RKO (cell line): ENCODE results near the gene GCDH.
"Not testable (repeated sequence)": the region's sequence is repeated elsewhere in the genome, so short reads cannot be mapped to it uniquely, and the experiment has no call there.

ENCODE experiments used
- DNase-seq: peaks from one replicate; pipeline ENCODE4 v3.0.0-alpha.2; 2016; ENCODE audit warnings: low spot score

Gene GCDH

DNA sequence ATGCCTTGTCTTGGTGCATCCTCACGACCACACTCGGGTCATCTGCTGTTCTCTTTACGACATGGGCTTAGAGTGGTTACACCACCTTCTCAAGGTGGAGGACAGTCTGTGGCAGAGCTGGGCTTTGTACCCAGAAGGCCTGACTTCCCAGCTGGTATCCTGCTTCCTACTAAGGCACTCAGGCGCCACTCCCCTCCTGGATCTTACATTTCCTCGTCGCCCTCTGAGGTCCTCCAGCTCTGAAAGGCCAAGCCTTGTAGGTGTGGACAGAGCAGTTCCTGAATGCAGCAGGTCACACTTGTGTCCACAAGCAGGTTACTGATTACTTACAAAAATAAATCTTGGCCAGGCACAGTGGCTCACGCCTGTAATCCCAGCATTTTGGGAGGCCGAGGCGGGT lies 16.2 kb downstream of the GCDH start:
- DNase-seq, result no peak

DNA sequence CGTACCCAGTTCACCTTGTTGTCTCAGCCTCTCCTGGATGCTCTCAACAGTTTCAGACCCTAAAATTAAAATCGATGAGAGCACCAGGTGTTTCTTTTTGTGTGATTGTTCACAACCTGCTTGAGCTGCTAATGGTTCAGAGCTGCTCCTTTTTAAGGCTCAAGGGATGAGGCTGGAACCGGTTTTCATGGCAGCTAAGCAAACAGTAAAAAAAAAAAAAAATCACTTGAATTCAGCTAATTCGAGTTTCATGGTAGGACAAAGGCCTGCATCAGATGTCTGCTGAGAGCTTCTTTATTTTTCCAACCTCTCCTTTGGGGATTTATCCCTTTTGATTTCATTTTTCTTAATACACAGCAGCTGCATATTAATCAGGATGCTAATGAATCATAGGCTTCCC lies 21.6 kb downstream of the GCDH start:
- DNase-seq, result no peak

DNA sequence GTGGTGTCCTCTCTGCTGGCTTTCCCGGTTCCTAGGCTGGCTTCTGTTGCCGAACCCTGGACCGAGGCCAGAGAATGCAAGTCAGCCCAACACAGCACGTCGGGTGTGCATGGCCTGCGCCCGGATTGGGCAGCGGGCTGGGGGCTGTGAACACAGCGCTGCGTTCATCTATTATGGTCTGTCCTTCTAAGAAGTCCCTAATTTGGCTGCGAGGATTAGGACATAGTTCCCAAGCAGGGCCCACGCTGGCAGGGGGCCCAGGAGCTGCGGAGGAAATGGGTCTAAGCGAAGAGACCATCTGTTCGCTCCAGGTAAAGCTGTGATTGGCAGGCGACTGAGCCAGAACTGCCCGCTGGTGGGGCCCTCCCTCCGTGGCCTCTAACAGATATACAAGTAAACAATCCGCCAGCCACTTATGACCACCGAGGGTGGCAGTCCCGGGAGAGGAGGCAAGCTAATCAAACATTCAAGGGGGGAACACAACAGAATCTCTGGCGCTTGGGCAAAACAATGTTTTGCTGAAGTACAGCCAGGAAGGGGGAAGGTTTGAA lies 22.1 kb downstream of the GCDH start:
- no peak for DNase-seq

DNA sequence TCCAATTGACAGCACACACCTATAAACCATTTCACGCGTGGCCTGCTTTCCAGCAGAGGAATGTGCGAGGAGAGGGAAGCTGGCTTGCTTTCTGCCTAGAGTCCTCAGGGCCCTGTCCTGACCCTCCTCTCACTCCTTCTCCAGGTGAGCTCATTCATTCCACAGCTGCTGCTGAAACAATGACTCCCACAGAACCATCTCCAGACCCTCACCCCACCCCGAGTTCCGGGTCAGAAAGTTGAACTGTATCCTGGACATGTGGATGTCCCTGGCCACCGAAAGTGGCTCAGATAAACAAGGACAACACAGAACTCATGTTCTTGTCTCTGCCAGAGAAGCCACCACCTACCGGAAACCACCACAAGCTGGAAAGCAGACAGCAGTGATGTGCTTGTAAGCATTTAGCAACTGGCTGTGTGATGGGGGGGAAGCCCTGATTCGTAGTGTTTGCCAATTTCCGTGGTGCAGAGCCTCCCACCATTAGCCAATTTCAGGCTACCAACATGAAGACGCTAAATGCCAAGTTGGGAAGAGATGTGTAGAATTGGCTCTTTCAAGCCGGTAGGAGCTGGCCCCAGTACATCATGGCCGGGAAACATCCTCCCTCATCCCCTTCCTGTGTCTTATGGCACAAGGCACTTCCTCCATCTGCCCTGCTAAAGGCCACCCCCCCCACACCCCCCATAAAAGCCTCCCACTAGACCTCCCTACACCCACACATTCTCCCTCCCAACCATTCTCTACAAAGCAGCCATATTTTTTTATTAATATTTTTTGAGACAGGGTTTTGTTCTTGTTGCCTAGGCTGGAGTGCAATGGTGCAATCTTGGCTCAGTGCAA lies 23.1 kb downstream of the GCDH start:
- DNase-seq, result no peak

DNA sequence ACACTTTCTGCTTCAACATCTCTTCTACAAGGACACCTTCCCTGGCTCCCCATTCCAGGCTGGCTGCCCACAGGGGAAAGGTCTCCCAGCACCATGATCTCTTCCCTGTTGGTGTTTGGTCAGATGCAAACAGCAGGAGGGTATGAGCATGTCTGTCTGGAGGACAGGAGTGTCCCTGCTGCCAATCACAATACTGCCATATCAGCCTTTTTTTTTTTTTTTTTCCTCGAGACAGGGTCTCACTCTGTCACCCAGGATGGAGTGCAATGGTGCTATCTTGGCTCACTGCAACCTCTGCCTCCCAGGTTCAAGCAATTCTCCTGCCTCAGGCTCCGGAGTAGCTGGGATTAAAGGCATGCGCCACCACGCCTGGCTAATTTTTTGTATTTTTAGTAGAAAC lies 24.9 kb downstream of the GCDH start:
- not testable (repeated sequence) for DNase-seq

DNA sequence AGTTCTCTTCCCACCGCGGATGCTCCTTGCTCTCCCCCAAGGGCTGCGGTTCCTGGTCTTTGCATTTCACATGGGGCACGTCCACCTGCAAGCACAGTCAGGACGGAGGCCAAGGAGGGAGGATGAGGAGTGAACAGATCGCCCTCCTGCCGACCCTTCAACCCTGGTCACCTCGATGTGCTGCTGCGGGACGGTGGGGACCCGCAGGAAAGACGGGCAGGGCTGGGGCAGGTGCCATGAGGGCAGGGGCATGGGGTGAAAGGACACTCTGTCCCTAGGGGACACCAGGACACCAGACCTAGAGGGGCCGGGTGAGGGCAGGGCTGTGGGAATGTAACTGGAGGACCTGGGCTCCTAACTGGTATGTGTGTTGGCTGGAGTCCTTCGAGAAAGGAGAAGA lies 27.3 kb downstream of the GCDH start:
- no peak for DNase-seq

DNA sequence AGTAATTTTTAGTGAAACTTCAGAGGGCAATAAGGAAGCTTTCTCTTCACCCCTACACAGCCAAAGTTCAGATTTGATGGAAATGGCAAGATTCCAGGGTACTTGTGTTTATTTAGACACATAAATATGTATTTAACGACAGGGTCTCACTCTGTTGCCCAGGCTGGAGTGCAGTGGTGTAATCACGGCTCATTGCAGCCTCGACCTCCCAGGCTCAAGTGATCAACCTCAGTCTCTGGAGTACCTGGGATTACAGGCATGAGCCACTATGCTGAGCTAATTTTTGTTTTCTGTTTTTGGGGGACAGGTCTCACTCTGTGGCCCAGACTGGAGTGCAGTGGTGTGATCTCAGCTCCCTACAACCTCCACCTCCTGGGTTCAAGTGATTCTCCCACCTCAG lies 30.1 kb downstream of the GCDH start:
- no peak for DNase-seq

DNA sequence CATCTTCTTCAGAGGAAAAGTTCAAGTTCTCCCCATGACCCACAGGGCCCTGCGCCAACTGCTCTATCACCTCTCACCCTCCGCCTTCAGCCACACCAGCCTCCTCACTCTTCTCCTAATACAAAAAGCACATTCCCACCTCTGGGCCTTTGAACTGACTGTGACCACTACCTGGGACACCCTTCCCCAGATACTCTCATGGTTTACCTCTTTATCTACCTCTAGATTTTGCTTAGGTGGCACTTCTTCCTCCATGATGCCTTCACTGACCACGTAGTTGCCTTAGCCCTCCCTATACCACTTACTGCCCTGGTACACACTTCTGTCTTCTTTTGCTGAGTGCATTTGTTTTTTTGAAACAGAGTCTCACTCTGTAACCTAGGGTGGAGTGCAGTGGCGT lies 32.0 kb downstream of the GCDH start:
- no peak for DNase-seq

DNA sequence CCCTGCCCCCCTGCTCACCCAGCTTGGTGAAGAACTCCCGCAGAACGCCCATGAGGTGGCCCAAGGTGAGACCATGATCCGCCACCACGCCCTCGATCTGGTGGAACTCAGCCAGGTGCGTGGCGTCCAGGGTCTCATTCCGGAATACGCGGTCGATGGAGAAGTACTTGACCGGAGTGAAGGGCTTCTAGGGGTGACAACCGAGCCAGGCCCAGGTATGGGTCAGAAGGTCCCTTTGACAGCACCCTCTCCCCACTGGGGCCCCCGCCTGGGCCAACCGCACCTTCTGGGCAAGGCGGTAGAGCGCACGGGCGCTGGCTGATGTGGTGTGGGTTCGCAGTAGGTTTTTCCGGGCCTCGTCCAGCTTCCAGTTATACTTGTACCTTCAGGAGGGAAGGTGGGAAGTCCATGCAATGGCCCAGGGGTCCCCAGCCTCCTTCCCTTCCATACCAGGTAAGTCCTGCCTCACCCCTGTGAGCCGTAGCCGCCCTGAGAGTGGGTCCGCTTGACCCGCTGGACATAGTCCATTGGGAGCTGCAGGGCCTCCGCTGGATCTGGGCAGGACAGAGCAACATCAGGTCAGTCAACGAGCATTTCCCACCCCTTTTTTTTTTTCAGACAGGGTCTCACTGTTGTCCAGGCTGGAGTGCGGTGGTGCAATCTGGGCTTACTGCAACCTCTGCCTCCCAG lies 33.8 kb downstream of the GCDH start:
- DNase-seq, result no peak

DNA sequence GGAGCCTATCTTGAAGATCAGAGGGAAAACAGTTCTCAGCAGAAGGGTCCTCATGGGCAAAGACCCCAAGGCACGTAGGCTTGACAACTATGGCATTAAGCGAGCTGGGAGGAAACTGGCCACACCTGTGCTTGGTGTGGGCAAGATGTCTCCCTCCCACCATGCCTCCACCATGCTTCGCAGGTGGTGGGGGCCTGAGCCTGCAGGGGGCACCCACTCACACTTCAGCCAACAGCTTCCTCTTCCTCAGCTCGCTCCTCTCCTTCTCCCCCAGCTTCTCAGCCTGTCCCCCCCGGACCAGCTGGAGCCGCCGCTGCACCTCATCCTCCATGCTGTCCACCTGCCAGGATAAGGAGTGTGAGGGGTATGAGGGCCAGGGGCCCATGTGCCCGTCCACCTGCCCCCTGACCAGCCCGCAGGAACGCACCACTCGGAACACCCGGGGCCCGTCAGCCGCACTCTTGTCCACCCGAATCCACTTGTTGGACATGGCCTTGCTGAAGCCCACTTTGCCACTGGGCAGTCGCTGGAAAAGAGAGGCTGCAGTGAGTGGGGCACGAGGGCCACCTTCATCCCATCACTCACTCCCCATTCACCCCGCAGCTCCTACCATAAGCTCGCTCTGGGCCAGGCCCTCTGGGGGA lies 39.2 kb downstream of the GCDH start:
- DNase-seq, result no peak

DNA sequence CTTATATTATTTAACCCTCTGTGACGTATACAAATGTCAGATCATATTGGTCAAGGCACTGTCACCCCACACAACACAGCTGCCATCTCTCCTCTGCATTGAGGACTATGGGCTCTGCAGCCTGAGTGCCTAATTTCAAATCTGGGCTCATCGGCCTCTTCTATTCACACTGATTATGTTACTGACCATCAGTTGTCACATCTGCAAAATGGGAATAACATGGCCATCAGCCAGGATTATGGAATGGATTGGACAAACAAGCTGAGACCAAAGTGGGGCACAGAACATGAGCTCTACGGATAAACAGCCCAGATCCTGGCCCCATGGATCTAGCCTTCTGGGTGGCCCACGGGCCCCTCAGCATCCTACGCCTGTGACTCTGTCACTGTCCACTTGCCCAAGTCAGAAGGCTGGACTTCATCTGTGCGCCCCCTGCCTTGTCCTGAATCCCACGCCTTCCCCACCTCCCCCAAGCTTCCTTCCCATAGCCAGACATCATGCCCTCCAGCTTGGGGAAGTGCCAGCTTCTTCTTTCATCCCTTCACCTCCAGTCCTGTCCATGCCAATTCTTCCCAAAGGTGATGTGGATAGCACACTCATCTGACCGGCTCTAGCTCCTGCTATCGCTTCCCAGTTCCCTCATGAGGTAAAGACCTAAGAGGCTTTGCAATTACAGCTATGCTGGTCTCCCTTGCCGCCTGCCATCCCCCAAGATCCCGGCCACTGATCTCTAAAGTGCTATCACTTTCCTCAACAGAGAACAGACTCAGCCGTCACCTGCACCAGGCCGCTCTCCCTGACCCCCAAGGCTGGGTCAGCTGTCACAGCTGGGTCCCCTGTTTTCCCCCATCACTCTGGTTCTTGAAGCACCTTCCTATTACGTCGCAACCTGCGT lies 41.7 kb downstream of the GCDH start:
- no peak for DNase-seq

DNA sequence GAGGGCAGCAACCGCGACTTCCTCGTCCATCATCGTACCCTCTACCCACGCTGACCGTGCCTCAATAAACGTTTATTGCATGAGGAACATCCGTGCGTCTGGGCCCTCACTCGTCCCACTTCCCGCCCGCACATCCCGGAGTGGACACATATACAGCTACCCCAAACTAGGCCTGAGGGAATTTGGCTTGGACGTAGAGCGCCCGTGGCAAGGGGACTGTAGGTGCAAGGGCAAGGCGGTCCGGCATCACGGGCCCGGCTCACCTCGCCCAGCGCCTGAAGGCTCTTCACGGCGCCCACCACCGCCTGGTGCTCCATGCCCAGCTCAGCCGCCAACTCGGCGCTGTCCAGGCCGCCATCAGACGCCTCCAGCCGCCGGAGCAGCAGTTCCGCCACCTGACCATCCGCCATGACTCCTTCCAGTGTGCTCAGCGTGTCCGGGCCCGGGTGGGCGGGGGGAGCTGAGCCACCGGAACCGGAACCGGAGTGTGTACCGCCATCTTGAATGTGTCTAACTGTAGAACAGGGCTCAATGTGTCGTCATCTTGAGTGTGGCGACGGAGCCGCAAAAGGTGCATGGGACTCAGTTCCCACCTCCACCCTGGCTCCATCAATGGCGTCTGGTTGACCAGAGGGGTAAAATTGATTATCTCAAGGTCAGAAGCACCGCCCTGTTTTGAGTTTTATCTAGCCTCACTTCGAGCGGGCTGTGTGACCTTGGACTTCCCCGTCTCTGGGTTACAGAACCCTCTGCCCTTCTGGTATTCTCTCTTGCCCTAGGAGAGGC lies 42.5 kb downstream of the GCDH start, which contains the start of gene FARSA:
Gene FARSA (minus strand): TSS at position 425 of the 786 bp plus-strand sequence. CDS start 15 bp downstream, at position 410.
- DNase-seq, result peak; percentile 94

DNA sequence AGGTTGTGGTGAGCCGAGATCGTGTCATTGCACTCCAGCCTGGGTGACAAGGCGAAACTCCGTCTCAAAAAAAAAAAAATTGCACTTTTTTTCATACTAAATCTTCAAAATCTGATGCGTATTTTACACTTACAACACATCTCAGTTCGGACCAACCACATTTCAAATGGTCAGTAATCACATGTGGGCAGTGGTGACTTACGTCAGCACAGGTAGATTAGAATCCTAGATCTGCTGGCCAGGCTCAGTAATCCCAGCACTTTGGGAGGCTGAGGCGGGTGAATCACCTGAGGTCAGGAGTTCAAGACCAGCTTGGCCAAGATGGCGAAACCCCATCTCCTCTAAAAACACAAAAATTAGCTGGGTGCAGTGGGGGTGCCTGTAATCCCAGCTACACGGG lies 44.1 kb downstream of the GCDH start:
- no peak for DNase-seq

DNA sequence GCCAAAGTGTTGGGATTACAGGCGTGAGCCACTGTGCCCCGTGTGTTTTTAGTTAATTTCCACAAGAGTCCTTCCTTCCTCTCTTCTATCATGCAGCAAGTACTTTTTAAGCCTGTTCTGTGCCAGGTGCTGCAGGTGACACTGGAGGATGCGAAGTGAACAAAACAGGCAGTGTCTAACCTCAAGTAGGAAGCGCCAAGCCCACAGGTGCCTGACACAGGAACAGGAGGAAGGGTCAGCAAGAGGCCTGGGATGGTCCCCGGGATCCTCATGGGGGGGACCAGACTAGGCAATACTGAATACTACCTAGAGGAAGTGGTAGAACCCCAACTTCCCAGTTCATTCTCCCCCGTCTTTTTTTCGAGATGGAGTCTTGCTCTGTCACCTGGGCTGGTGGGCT lies 45.6 kb downstream of the GCDH start:
- no peak for DNase-seq

DNA sequence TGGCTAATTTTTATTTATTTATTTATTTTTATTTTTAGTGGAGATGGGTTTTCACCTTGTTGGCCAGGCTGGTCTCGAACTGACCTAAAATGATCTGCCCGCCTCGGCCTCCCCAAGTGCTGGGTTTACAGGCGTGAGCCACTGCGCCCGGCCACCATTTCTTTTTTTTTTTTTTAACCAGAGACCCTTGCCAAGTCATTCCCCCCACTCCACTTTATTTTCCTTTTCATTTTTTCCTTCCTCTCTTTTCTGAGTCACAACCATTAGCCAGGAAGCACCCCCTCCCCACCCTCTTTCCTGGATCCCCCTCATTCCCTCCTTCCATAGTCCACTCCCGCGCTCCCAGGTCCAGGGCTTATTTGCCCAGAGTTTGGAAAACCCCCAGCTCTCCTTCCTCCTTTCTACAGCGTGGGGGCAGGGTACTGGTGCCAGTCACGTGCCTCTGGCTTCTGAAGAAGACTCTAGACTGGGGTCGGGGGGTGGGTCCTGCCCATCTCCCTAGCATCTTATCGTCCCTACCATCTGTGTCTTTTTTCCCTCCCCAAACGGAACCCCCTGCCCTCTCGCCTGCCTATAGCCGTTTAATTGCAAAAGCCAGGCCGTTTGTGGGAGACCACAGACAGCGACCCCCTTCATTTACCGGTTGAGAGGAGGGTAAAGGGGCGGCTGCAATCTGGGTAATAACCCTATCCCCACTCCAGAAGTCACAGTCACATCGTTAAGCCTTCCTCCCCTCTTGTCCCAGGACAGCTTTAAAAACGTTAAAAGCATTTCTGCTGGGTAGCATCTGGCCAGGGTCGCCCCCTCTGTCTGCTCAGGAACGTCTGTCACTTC lies 46.4 kb downstream of the GCDH start:
- no peak for DNase-seq

DNA sequence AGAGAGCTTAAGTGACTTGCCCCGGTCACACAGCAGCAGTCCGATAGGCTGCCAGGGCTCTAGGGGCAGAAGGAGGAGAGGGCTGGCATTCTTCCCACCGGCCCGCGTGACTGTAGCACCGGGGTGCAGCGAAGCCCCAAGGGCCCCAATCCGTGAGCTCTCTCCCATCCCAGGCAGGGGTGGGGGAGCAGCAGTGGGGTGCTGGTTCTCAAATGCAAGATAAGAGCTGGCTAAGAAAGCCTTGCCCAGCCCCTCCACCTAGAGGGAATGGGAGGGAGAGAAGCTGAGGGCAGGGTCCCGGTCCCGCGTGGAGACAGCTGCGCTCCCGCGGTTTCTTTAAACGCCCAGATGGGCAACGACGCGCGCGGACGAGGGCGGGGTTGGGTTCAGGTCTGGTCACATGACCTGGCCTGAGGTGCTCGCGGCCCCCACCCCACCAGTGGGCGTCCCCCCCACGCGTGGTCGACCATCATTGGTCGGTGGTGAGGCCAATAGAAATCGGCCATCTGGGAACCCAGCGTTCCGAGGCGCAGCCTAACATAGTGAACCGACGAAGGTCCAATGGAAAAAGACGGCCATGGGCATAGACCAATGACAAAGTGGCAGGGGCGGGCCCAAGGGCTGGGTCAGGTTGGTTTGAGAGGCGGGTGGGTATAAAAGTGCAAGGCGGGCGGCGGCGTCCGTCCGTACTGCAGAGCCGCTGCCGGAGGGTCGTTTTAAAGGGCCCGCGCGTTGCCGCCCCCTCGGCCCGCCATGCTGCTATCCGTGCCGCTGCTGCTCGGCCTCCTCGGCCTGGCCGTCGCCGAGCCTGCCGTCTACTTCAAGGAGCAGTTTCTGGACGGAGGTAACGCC lies 47.2 kb downstream of the GCDH start, which contains the start of gene CALR:
Gene CALR (plus strand): TSS at position 683 of the 852 bp plus-strand sequence. CDS start 71 bp downstream, at position 754.
- DNase-seq, result peak; percentile 99

DNA sequence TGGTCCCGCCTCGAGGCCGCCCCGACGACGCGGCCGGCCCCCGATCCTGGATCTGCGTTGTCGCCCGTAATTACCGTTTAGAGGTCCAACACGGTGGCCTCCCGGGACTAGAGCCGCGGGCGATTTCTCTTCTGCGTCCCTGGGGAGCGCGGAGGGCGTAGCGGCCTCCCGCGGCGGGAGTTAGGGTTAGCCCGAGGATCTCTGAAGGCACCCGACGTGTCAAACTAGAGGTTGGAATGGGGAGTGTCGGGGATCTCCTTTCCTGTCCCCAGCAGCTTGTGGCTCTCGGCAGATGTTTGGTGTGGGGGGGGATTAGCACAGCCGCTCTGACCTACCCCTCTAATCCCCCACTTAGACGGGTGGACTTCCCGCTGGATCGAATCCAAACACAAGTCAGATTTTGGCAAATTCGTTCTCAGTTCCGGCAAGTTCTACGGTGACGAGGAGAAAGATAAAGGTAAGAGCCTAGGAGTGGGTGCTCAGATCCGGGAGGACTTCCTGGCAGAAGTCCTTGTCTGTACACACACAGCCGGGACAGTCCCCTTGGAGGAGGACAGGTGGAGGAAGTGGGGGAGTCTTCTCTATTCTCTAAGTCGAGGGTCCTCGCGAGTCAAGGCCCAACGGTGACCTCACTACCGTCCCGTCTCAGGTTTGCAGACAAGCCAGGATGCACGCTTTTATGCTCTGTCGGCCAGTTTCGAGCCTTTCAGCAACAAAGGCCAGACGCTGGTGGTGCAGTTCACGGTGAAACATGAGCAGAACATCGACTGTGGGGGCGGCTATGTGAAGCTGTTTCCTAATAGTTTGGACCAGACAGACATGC lies 48.0 kb downstream of the GCDH start:
- DNase-seq, result peak; percentile 66

DNA sequence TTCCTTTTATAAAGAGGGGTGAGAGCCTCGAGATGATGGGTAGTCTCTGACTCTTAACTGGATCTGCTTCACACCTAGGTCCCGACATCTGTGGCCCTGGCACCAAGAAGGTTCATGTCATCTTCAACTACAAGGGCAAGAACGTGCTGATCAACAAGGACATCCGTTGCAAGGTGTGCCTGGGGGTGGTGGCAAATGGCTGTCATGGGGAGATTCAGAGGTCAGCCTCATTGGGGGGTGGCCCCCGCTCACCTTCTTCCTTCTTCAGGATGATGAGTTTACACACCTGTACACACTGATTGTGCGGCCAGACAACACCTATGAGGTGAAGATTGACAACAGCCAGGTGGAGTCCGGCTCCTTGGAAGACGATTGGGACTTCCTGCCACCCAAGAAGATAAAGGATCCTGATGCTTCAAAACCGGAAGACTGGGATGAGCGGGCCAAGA lies 49.0 kb downstream of the GCDH start:
- DNase-seq, result no peak
